Stimulated activated CD4-positive, alpha-beta T cell treated with anti-CD3 and anti-CD28 coated beads, Interleukin-12 subunit alpha, Interleukin-12 subunit beta, amount 100 ng/mL, for 4 hours (primary cell): ENCODE data around the gene ZNF396.

Source experiments
- DNase-seq: peaks from one replicate; pipeline ENCODE4 v3.0.0-alpha.2; 2020

The ZNF396 gene

DNA sequence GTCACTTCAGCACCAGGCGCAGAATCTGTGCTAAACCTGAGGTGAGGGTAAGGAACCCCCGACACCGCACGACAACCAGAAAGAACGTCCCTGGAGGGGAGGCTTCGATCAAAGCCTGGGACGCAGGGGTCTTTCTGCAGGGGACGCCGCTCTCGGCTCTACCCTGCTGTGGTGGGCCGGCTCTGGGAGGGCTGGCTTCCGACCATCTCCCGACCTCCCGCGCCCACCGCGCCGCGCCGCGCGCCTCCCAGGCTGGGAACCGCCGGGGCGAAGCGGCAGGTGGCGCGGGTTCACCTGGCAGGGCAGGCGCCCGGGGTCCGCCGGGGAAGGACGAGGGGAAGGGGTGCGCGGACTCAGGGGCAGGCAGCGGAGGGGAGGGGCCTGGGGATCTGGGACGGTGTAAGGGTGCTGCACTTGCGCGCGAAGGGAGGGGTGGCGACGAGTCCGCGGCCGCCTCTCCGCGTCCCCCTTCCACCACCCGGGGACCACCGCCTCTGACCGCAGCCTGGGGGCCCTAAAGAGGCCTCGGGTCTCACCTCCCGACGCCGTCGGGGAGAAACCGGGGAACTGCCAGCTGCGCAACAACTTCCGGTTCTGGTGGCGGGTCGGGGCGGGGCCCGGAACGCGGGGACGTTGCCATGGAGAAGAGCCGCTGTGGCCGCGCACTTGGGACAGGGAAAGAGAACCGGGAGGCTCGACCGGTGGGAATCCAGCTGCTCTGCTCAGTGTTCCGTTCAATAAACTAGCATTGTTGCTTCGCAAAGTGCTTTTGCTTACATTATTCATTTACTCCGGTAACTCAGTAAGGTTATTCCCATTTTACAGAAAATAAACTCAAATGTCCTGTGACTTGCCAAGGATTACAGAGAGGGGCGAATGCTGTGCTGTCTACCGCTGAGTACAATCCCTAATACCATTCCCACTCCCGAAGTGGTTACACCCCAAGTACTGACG is at the start of gene ZNF396:
Gene ZNF396 (minus strand): TSS at position 596 of the 954 bp plus-strand sequence. CDS start 3,045 bp downstream, outside the sequence.
- peak; percentile 63 for DNase-seq

DNA sequence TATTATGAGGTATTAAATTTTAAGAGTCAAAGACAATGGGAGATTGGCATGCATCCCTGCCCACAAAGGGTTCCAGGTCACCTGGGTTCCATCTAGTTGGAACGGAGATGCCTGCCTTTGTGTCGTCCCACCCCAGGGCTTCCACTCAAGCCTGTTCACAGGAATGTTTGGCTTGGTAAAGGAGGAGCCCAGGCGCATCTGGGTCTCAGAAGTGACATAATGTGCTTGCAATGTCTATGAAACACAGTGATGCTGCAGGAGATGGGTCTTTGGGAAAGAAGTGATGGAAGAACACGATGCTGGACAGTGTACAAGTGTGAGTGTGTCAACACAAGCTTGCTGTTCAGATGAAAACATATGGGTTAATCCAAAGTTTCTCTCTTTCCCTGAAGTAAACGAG is 49.6 kb upstream of the ZNF396 start:
- no peak for DNase-seq

DNA sequence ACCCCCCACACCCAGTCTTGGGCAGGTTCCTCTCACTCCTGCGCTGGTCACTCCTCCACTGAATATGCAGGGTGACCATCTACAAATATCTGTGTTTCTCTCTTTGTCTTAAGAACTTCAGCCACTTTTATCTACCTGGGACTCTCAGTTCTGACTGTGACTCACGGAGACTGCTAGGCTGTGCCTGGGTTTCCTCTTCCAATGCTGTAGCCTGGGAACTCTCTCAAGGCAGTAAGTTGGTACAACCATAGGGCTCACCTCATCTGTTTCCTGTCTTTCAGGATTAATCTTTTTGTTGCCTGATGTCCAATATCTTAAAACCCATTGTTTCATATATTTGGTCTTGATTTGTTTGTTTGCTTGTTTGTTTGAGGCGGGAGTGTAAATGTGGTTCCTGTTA is 47.2 kb upstream of the ZNF396 start:
- no peak for DNase-seq

DNA sequence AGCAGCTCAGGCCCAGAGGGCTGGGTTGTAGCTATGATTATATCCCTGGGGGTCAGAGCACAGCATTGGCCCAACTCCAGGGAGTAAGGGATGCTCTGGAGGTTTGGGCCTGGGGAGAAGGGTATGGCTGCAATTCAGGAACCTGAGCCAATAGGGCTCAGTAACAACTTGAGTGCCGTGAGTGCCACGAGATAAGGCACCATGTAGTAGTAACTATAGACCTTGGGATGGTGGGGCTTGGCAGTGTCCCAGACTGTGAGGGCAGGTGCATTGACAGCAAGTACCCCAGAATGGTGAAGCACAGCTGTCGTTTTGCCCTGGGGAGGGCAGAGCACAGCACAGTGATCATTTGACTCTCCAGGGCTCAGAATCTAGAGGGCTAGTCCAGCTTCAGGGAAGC is 45.1 kb upstream of the ZNF396 start:
- no peak for DNase-seq

DNA sequence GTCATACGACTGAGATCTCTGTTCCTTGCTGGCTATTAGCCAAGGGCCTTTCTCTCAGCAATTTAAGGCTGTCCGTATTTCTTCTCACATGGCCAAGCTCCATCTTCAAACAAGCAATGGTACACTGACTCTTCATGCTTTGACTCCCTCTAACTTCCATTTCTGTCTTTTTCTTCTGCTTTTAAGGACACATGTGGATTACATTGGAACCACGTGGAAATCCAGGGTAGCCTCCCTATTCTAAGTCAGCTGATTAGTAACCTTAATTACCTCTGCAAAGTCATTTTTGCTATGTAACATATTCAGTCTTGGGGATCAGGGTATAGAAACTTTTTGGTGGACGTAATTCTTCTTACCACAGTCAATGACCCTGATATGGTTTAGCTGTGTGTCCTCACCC is 41.5 kb upstream of the ZNF396 start:
- no peak for DNase-seq

DNA sequence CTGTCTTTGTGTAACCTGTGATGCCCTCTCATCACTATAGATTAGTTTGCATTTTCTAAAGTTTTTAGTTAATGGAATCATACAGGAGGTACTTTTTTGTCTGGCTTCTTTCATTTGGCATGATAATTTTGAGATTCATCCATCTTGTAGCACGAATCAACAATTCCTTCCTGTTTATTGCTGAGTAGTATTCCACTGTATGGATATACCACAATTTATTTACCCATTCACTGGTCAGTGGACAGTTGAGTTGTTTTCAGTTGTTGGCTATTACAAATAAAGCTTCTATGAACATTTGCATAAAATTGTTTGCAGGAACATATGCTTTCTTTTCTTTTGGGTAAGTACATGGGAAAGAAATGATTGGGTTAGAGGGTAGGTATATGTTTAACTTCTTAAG is 40.1 kb upstream of the ZNF396 start:
- DNase-seq = no peak

DNA sequence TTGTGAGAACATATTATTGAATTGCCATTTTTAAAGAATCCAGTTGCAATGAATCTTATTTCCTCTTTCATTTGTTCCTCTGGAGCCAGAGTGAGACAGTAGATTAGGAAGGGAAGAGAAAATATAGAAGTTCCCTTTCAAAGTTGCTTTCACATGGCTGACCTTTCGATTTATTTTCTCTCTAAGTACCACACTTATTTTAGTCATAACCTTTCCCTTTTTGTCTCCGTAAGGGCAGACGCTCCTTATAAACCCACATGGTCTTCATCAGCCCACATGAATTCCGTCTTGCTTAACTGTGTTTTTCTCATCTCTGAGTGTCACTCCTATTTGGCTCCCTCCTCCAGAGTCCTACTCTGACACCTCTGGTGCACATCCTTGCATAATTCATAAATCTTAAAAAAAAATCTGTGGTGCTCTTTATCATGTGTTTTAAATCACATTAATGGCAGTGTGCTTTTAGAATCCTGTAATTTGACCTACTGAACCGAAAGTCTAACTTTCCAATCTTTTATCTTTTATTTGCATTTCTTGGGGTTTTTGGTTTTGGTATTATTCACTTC is 38.5 kb upstream of the ZNF396 start:
- no peak for DNase-seq

DNA sequence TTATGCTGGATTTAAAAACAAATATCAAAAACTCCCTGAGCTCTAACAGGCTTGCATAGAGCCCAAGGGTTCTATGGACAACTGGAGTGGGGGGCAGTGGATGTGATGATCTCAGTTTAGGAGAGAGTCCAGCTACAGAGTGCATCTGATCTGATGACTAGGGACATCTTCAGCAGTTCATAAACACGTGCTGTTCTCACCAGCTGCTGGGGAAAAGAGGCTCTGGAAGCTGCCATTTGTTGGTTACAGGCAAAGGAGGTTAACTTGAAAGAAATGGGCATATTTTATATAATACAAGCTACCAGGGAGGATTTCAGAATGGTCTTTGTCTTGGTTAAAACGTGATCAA is 36.0 kb upstream of the ZNF396 start:
- no peak for DNase-seq

DNA sequence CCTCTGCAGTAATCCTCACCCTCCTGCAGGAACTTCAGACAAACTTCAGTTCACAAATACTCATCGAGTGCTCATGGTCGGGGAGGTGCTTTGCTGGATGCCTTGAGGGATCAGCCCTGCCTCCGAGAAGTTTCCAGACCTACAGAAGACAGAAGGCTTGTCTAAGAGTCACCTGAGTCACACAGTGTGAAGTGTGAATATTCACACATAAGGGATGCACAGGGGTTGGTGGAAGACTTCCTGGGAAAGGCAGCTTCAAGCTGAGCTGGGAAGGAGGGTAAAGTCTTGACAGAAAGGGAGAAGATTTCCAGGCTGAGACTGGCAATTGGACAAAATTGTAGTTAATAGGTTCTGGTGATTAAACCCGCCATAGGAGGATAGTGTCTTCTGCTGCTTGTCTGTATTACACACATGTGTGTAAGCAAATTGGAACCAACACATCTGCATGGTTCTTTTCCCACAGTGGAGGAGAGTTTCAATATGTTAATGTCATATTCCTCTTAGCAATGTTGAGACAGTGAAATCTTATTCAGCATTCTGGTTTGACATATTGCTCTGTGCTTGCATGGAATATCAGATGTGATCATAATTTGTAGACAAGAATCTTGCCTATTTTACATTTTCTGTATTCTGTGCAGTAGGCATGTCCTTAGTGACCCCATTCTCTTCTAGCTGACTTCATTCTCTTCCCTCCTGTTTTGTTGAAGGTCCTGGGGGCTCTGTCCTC is 34.7 kb upstream of the ZNF396 start:
- DNase-seq = no peak

DNA sequence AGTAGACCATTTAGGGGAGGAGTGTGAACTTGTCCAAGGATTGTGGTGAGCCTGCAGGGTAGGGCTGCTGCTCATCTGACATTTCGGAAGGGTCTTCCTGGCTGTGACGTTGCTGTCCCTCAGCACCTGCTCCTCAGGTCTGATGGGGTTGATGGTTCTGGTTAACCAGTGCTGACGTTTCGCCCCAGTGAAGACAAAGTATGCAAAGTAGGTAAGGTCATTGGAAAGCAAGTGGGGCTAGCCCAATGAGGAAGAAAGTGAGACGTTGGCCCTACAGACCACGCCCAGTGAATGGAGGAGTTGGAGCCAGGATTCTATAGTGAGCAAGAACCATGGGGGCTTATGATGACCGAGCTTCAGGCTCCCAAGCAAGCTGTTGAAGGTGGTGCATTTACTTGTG is 33.4 kb upstream of the ZNF396 start:
- no peak for DNase-seq

DNA sequence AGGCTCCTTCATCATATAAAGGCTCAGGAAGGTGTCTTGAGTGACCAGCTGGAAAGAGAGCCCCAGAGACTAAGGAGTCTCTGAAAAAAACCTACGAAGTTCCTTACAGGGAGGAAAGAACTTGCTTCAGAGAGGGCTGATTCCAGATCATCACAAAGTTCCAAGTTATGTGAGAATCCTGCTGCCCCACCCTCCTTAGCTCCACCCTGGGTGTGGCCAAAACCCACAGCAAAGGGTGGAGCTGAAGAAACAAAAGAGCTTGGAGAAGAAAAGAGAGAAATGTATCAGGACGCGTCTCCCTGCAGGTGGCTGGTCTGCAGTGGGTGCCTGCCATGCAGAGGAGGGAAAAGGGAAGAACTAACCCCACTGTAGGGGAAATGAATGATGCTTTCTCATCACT is 32.8 kb upstream of the ZNF396 start:
- no peak for DNase-seq

DNA sequence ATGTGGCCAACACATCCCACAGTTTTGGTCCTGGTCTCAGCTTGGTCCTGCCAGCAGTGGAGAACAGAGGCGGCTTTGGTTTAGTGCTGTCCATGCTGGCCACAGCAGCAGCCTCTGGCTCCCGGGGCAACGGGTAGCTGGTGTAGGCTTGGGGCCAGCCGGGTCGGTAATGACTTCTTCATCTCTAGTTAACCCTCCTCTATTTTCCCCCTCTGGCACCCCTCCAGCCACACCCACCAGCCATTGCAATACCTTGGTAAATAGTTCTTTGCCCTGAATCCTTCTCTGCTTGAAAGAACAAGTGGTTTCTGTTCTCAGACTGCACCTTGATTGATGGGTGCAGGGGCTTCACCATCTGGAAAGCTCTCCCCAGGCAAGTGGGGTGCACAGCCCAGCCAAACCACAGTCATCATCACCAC is 31.7 kb upstream of the ZNF396 start:
- DNase-seq = no peak

DNA sequence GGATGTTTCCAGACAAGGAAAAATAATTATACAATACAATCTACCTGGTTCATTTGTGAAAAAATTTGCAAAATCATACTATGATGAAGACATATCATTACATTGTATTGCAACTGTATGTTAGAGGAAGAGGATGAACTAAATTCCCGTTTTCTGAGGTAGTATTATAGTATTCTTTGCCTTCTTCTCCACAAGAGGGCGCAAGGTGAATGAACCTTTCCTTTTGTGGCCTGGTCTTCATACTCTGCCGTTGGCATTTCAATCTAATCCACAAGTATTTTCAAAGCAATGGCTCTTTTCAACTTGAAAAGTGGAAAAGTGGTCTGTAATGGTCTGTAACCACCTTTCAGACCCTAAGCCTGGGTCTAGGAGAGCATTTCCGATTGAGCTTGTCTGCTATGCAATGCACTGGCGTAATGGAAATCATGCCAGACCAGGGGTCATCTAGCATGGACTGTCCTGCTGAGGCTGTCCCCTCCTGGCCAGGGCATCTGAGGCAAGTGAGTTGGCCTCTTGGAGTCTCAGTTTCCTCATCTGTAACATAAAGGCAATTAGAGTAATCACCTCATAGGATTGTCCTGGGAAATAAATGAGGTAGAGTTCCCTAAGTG is 30.8 kb upstream of the ZNF396 start:
- DNase-seq = no peak

DNA sequence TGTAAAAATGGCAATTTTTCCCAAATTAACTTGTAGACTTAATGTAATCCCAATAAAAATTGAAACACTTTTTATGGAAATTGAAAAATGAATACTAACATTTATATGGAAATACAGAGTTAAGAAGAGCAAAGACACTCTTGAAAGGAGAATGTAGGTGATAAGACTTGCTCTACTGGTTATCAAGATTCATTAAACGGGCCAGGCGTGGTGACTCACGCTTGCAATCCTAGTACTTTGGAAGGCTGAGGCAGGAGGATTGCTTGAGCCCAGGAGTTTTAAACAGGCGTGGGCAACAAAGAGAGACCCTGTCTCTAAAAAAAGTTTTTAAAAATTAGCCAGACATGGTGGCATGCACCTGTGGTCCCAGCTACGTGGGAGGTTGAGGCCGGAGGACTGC is 29.5 kb upstream of the ZNF396 start:
- DNase-seq = no peak

DNA sequence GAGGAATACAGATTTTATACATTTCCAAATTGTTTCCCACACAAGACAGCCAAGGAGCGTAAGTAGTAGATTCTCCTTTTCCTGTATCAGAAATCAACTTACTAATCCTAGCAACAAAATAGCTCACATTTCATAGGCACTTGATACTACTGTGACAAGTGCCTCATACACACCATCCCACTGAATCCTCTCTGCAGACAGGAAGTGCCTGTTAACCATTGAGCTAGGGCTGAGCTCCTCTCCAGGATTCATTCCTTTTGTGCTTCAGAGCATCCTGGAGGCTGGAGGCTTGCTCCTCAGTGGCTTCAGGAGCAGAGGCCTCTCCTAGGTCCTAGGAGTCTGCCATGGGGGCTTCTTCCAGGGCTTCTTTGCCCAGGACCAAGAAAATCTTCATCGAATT is 20.8 kb upstream of the ZNF396 start:
- no peak for DNase-seq

DNA sequence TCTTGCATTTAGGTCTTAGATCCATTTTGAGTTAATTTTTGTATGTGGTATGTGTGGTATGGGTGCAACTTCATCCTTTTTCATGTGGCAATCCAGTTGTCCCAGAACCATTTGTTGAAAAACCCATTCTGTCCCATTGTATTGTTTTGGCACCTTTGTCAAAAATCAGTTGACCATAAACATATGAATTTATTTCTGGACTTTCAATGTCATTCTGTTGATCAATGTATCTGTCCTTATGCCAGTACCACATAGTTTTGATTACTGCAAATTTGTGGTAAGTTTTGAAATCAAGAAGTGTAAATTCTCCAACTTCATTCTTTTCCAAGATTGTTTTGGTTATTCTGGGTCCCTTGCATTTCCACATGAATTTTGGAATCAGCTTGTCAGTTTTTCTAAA is 16.6 kb upstream of the ZNF396 start:
- no peak for DNase-seq

DNA sequence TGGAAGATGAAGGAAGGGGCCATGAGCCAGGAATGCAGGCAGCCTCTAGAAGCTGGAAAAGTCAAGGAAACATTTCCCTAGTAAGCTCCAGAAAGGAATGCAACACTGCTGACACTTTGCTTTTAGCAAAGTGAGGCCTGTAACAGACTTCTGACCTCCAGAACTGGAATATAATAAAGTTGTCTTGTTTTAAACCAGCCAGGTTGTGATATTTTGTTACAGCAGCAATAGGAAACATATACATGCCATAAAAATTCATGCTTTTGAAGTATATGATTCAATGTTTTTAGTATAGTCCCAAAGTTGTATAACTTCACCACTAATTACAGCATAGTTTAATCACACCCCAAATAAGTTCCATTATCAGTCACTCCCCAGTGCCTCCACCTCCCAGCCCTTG is 15.2 kb upstream of the ZNF396 start:
- no peak for DNase-seq

DNA sequence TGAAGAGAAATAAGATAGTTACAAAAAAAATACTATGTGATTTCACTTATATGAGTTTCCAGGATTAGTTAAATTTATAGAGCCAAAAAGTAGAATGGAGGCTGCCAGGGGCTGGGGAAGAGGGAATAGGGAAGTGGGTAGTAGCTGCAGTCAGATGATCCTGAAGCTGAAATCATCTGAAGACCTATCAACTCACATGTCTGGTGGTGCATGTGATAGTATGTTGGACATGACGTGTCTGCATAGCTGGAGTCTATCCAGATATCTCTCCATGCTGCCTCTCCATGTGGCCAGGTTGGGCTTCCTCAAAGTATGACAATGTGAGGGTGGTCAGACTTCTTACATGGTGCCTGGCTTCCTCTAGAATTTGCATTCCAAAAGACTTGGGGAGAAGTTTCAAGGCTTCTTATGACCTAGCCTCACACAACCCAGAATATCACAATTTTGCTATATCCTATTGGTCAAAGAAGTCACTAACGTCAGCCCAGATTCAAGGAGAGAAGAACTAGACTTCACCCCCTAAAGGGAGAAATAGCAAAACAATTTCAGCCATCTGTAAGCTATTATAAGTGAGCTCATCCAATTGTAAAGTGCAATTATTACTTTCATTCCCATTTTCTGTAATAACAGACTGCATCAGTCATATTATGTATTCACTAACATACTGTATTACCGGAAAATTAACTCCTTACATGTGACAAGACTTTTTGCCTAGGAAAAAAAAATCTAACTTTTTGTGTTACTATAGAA is 14.0 kb upstream of the ZNF396 start:
- DNase-seq = no peak

DNA sequence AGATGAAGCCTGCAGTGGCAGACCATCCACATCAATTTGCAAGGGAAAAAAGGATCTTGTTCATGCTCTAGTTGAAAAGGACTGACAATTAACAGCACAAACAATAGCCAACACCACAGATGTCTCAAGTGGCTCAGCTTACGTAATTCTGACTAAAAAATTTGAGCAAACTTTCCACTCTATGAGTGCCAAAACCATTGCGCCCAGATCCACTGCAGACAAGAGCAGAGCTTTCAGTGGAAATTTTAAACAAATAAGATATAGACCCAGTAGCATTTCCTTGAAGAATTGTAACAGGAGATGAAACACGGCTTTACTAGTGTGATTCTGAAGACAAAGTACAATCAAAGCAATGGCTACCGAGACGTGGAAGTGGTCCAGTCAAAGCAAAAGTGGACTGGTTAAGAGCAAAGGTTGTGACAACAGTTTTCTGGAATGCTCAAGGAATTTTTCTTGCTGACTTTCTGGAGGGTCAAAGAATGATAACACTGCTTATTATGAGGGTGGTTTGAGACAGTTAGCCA is 12.0 kb upstream of the ZNF396 start:
- DNase-seq = no peak

DNA sequence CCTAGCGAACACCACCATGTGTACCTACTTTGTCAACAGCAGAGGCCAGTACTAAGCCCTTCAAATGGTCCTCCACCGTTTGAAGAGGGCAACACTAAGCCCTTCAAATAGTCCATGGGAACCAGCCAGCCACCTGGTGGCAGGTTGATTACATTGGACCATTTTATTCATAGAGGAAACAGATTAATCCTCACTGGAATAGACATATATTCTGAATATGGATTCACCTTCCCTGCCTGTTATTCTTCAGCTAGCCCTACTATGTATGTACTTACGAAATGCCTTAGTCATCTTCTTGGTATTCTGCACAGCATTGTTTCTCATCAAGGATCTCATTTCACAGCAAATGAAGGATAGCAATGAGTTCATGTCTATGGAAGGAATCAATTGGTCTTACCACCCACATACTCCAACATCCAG is 10.0 kb upstream of the ZNF396 start:
- no peak for DNase-seq

DNA sequence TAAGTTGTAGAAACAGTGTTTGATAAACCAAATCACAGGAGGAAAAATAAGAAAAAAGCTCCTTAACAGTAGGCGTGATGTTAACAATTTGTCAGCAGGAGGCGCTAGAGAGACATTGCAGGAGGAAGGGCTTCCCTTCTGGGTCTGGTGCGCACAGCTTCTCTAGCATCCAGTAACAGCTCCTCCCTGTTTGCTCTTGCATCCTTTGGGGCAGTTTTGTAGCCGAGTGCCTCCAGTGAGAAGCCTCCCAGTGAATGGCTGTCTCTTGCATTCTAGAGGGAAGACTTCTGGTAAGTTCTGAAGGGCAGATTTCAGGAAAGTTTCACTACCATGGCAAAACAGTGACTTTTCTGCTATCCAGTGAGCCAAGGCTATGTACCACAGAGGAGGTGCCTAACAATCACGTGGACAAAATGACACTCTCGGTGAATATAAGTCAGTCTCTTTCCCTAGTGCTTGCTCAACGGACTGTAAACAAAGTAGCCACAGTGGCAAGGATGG is 9.5 kb upstream of the ZNF396 start:
- peak; percentile 40 for DNase-seq

DNA sequence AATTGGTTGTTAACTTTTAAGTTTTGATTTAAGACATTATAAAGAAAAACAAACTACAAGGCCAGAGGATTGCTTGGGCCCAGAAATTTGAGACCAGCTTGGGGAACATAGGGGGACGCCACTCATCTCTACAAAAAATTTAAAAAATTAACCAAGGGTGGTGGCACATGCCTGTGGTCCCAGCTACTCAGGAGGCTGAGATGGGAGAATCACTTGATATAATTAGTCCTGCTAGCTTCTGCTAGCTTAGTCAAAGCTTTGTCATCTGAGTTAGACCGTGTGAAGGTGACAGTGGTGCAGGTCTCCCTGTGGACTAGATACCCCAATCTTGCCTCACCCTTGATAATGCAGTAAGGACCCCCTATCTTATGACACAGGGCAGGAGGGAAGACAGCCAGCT is 6.0 kb upstream of the ZNF396 start:
- no peak for DNase-seq
